Left hindlimb (tissue), 1 donor: Measurements from ENCODE around the gene MEGF11.
"Not testable (repeated sequence)": the region's sequence is repeated elsewhere in the genome, so short reads cannot be mapped to it uniquely, and the experiment has no call there.

Source experiments
- DNase-seq: peaks from one replicate; pipeline ENCODE4 v3.0.0-alpha.2; 2018

Gene MEGF11

DNA sequence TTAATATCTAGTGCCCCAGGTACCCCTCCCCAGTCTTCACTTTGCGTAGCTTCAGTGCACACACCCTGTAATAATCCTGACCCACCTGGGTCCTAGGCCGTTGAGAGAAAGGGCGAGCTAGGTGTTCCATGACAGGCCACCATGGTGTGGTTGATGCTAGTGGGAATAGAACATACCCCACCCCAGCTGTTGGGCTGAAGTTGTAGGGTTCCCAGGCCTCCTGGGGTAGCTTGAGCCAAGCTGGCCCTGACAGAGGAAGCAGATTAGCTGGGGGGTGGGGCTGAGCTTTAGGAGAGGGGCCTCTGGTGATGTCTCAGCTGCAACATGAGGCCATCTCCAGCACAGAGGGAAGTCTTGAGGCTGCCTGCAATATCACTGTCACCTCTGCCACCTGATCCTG lies 343.7 kb downstream of the MEGF11 start:
- DNase-seq, result no peak

- DNase-seq, result no peak
Measured at GRCh38 chr15:65908876-65909275, 344.7 kb downstream of the MEGF11 start.

DNA sequence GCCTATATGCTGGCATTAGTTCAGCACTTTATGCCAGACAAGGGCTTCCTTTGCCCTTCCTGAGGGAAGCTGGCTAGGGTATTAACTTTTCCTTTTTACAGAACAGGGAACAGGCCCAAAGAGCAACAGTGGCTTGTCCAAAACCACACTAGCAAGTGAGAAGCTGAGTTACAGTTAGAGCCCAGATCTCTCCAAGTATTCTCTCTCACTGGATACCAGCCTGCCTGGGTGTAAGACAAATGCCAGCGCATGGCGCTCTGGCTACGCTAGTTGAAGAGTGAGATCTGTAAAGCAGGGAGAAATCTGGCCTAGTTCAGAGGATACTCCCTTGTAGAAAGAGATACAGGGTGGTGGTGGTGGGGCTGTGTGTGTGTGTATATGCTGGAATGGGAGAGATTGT lies 345.9 kb downstream of the MEGF11 start:
- DNase-seq, result no peak

- no peak for DNase-seq
Measured at GRCh38 chr15:65906396-65906795, 347.2 kb downstream of the MEGF11 start.

DNA sequence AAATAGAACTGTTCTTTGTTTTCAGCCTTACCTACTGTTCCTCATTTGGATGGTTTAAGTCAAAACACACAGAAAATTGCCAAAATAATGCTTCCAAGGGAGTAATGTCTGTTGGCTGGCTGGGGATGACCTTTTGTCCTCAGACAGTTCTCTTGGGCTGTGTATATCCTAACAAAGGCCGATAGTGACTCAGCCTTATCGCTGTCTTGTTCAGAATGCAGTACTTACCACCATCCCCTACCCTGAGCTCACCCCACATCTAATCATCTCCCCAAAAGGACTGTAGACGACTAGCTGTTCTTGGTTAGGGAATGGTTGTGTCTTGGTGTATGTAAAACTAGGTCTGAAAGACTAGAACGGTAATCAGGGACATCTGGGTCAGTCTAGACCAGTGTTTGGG lies 349.2 kb downstream of the MEGF11 start:
- DNase-seq, result no peak

DNA sequence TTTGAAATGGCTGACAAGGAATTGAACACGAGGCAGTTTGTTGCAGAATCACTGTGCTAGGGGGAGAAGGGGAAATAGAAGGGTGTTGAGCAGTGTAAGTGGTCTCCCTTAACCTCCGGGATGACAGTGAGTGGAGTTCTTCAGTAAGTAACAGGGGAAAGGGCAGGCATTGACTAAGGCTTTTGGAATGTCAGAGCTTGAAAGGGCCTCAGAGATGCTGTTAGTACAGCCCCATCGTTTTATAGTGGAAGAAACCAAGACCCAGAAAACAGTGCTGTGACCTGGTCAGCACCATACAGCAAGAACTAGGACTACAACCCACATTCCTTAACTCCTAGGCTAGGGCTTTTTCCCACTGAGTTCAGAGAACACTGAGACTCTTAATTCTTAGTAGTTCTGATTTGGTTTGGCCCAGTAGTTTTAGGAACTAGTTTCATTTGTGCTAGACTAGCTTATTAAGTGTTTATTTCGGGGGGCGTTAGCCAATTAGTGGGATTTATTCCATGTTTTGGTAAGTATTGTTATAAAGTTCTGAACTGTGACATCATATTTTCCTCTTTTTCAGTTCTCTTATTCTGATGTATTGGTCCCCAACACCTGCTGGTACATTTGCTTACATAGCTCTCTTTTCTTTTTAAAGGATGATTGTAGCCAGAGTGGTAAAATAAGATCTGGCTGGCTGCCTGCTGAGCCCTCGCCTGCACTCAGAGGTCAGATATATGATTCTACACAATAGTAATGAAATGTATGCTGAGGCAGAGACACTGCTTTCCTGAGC lies 350.1 kb downstream of the MEGF11 start:
- no peak for DNase-seq

DNA sequence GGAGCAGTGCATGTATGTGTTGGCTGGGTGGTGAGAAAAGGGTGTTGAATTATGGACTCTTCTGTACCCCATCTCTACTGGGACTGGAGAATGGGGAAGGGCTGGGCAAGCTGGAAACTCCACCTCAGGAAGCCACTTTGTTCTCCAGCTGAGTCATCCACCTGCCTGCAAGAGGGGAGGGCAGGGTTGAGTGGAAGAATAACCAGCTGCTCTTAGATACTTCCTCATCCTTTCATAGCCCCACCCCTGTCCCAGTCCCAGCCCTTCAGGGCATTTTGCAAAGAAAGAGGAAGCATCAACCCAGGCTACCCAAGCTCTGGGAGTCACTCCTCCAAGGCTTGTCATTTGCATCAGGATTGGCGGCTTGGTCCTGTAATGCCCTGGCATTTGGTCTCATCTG lies 351.2 kb downstream of the MEGF11 start:
- no peak for DNase-seq

DNA sequence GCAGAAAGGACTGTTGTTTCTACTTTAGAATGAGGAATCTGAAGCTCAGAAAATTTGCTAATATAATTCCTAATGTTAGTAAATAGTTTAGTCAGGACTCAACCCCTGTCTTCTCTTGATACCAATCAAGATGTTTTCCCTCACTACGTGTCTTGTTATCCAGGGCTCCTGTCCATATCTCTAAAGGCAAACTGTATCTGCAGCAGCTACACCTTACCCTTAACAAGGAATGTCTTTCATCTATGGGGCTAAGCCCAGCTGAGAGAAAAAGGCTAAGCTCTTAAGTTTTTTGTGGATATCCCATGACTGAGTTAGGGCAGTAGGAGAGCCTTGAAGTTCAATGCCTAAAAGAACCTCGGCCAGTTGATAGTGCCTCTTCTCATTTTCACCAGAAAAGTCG lies 351.7 kb downstream of the MEGF11 start:
- no peak for DNase-seq

DNA sequence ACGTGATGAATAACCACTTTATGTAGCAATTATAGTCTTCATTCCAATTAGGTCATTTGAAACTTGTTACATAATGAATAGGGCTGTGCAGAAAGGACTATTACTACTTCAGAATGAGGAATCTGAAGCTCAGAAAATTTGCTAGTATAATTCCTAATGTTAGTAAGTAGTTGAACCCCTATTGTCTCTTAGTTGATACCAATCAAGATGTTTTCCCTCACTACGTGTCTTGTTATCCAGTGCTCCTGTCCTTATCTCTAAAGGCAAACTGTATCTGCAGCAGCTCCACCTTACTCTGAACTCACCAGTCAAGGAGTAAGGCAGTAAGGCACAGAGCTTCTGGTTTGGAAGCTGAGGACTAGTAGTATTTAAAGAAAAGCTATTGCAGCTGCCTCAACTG lies 352.2 kb downstream of the MEGF11 start:
- no peak for DNase-seq

DNA sequence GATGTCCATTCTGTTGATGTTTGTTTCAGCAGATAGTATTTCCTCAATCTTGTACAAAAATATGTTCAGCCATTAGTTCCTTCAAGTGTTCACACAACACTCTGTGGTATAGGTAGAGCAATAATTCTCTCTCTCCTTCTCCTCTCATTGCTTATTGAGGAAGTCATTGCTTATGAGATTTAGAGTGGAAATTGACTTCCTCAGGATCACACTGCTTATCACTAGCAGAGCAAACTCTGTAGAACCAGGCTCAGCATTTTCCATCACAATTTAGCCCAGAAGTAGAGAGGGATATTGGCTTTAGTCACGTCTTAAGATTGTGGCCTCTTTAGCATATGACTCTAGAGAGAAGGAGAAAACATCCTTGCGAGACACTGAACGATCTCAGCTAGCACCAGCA lies 353.1 kb downstream of the MEGF11 start:
- no peak for DNase-seq

GRCh38 chr15:65896236-65896635 lies 357.3 kb downstream of the MEGF11 start:
- DNase-seq, result no peak

- no peak for DNase-seq
Measured at GRCh38 chr15:65893060-65893459, 360.5 kb downstream of the MEGF11 start.

DNA sequence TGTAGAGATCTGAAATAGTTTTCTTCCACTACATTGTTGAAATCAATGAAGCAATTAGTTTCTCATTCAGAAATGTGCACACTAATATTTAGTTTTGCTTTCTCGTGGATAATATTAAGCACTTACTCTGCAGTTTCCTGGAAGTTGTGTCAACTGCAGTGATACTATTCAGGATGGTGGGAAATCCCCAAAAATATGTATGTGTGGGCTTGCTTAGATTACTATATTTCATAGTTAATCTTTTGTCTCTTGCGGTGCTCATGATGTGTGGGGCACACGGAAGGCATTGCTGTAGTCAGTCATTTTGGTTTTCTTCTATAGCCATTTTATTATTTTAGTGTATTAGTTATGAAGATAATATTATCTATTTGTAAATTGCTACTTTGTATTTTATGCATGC lies 364.6 kb downstream of the MEGF11 start:
- DNase-seq, result no peak

DNA sequence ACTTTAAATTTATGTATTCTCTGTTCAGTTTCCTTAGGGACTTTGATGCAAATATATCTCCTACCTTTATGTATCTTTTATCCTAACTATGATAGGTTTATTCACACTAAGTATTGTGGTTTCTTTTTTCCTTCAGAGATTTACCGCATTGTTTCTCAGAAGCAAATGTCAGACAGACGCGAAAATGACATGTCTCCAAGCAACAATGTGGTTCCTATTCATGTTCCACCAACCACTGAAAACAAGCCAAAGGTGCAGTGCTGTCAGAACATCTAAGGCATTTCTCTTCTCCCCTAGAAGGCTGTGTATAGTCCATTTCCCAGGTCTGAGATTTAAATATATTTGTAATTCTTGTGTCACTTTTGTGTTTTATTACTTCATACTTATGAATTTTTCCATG lies 366.0 kb downstream of the MEGF11 start:
- no peak for DNase-seq

- no peak for DNase-seq
Measured at GRCh38 chr15:65885668-65886218, 367.8 kb downstream of the MEGF11 start.

DNA sequence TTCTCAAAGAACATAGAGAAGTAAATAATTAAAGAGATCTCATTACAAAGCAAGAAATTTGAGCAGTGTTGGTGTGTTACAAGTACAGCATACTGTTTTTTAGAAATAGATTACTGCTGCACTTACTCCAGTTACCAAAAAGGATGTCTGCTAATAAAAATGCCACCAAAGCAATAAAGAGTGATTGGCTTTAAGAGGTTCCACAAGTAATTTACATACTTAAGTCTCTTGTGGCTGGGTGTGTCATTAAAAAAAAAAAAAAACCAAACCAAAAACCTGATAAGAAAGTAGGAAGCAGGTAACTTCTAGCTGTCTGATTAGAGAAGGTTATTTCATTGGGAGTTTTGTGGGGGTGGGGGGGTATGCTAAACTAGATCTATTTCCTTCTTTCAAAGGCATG lies 369.0 kb downstream of the MEGF11 start:
- no peak for DNase-seq

GRCh38 chr15:65883571-65883970 lies 370.0 kb downstream of the MEGF11 start:
- no peak for DNase-seq

- no peak for DNase-seq
Measured at GRCh38 chr15:65881766-65882434, 371.6 kb downstream of the MEGF11 start.

DNA sequence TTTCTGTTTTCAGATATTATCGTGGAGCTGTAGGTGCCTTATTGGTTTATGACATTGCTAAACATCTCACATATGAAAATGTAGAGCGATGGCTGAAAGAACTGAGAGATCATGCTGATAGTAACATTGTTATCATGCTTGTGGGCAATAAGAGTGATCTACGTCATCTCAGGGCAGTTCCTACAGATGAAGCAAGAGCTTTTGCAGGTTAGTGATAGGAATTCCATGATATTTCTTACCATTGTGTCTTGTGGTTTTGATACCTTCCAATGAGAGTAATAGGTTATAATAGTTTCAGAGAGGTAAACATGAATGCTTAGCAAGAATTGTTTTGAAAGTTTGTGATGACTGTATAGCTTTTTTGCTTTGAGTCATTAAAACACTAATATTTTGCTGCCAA lies 375.8 kb downstream of the MEGF11 start:
- no peak for DNase-seq

GRCh38 chr15:65875458-65875857 lies 378.1 kb downstream of the MEGF11 start:
- no peak for DNase-seq

- no peak for DNase-seq
Measured at GRCh38 chr15:65873256-65873655, 380.3 kb downstream of the MEGF11 start.

GRCh38 chr15:65872596-65872995 lies 381.0 kb downstream of the MEGF11 start:
- not testable (repeated sequence) for DNase-seq

DNA sequence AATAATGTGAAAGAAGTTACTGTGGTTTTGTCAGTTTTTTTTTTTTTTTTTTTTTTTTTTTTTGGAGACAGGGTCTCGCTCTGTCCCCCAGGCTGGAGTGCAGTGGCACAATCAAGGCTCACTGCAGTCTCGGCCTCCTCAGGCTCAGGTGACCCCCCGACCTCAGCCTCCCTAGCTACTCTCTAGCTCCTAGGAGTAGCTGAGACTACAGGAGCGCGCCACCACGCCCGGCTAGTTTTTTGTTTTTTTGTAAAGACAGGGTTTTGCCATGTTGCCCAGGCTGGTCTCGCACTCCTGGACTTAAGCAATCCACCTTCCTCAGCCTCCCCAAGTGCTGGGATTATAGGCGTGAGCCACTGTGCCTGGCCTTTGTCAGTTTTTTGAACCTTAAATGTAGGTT lies 381.7 kb downstream of the MEGF11 start:
- not testable (repeated sequence) for DNase-seq

GRCh38 chr15:65870889-65871533 lies 382.5 kb downstream of the MEGF11 start:
- DNase-seq, result no peak
